Iris pigment epithelial cell (primary cell): ENCODE data around the gene CLDN5.
A peak's percentile ranks its signal among the peaks of the same experiment; 100 is the strongest.

Experiments used
- DNase-seq: peaks from one replicate; pipeline ENCODE4 v3.0.0-alpha.2; 2011; ENCODE audit warnings: low read depth

CLDN5 gene

GRCh38 chr22:19522190-19522880 lies 1.9 kb downstream of the CLDN5 start:
- no peak for DNase-seq

- no peak for DNase-seq
Measured at GRCh38 chr22:19520566-19521305, 3.5 kb downstream of the CLDN5 start.

- no peak for DNase-seq
Measured at GRCh38 chr22:19520007-19520406, 4.2 kb downstream of the CLDN5 start.

GRCh38 chr22:19519041-19519926 lies 4.9 kb downstream of the CLDN5 start:
- no peak for DNase-seq

GRCh38 chr22:19518635-19519034 lies 5.6 kb downstream of the CLDN5 start:
- DNase-seq = no peak

GRCh38 chr22:19517919-19518611 lies 6.1 kb downstream of the CLDN5 start:
- DNase-seq = no peak

GRCh38 chr22:19517171-19517500 lies 7.1 kb downstream of the CLDN5 start:
- DNase-seq = no peak

- no peak for DNase-seq
Measured at GRCh38 chr22:19516378-19517170, 7.6 kb downstream of the CLDN5 start.

GRCh38 chr22:19515654-19516377 lies 8.4 kb downstream of the CLDN5 start:
- DNase-seq = no peak

GRCh38 chr22:19514831-19515565 lies 9.2 kb downstream of the CLDN5 start:
- peak; percentile 60 for DNase-seq

GRCh38 chr22:19513823-19514222 lies 10.4 kb downstream of the CLDN5 start:
- no peak for DNase-seq

GRCh38 chr22:19510919-19511341 lies 13.3 kb downstream of the CLDN5 start:
- DNase-seq = no peak

GRCh38 chr22:19509923-19510322 lies 14.3 kb downstream of the CLDN5 start:
- DNase-seq = no peak

- no peak for DNase-seq
Measured at GRCh38 chr22:19509191-19509590, 15.0 kb downstream of the CLDN5 start.

- no peak for DNase-seq
Measured at GRCh38 chr22:19508024-19508776, 16.0 kb downstream of the CLDN5 start.

GRCh38 chr22:19507534-19507861 lies 16.7 kb downstream of the CLDN5 start:
- DNase-seq = no peak

GRCh38 chr22:19506212-19506611 lies 18.0 kb downstream of the CLDN5 start:
- DNase-seq = no peak

- no peak for DNase-seq
Measured at GRCh38 chr22:19505735-19506126, 18.5 kb downstream of the CLDN5 start.
